CD4-positive, CD25-positive, alpha-beta regulatory T cell (primary cell): ENCODE measurements around the gene UBE2F. TPM values are rescaled to one million over a fixed set of nuclear protein-coding genes. Genes with fewer than 3 reads are reported as not detected.
A peak's percentile ranks its signal among the peaks of the same experiment; 100 is the strongest.
"Not testable (repeated sequence)": the region's sequence is repeated elsewhere in the genome, so short reads cannot be mapped to it uniquely, and the experiment has no call there.

Experiments
- ATAC-seq, 2 donors: fragments of 150-1000 bp; cut with Tn5 transposase; one replicate each; pipeline ENCODE4 v1.10.0; 2021; ENCODE audit warnings: low read depth in 2 of 2, moderate number of reproducible peaks in 2 of 2, moderate library complexity in 1 of 2
- DNase-seq, 3 donors: peaks; one replicate each; pipeline versions ENCODE4 v3.0.0 to v3.0.0-alpha.2; 2012 to 2022; ENCODE audit warnings: mixed read lengths in 1 of 3
- H3K27ac ChIP-seq: one replicate; pipeline ENCODE4 v1.7.0; 2013; ENCODE audit warnings: mild to moderate bottlenecking, low read length; ENCODE audit not compliant: insufficient read depth, poor library complexity, severe bottlenecking
- H3K27me3 ChIP-seq: one replicate; pipeline ENCODE4 v1.7.0; 2013; ENCODE audit warnings: low read length; ENCODE audit not compliant: control insufficient read depth, insufficient read depth
- H3K36me3 ChIP-seq: one replicate; pipeline ENCODE4 v1.7.0; 2013; ENCODE audit warnings: mild to moderate bottlenecking, low read length, moderate library complexity; ENCODE audit not compliant: control insufficient read depth, insufficient read depth
- H3K4me1 ChIP-seq: 2 replicates; pipeline ENCODE4 v1.7.0; 2013; ENCODE audit warnings: mild to moderate bottlenecking, low read length; ENCODE audit not compliant: insufficient read depth, control insufficient read depth, poor library complexity, severe bottlenecking
- H3K4me3 ChIP-seq: one replicate; pipeline ENCODE4 v1.7.0; 2013; ENCODE audit warnings: low read depth, mild to moderate bottlenecking, low read length, moderate library complexity
- H3K9me3 ChIP-seq, 2 experiments: 1 replicate in 1 of 2; 2 replicates in 1 of 2; pipeline ENCODE4 v1.7.0; 2013; ENCODE audit warnings: low read length in 2 of 2, mild to moderate bottlenecking in 1 of 2, moderate library complexity in 1 of 2; ENCODE audit not compliant: control insufficient read depth in 2 of 2
- H3K27ac Mint-ChIP-seq, 3 donors: one replicate each; pipeline ENCODE4 v1.8.0; 2020 to 2022; ENCODE audit warnings: mild to moderate bottlenecking in 3 of 3, mixed read lengths in 3 of 3, moderate library complexity in 2 of 3
- H3K27me3 Mint-ChIP-seq: one replicate; pipeline ENCODE4 v1.8.0; 2022; ENCODE audit warnings: mild to moderate bottlenecking, mixed read lengths
- H3K36me3 Mint-ChIP-seq: one replicate; pipeline ENCODE4 v1.8.0; 2020; ENCODE audit warnings: mixed read lengths
- H3K4me1 Mint-ChIP-seq, 4 donors: one replicate each; pipeline ENCODE4 v1.8.0; 2020 to 2022; ENCODE audit warnings: mixed read lengths in 4 of 4, mild to moderate bottlenecking in 1 of 4
- H3K4me3 Mint-ChIP-seq, 4 donors: one replicate each; pipeline ENCODE4 v1.8.0; 2020 to 2022; ENCODE audit warnings: mild to moderate bottlenecking in 4 of 4, mixed read lengths in 4 of 4, moderate library complexity in 3 of 4
- H3K9me3 Mint-ChIP-seq, 7 donors: one replicate each; pipeline ENCODE4 v1.8.0; 2020 to 2022; ENCODE audit warnings: mixed read lengths in 7 of 7, mild to moderate bottlenecking in 3 of 7, moderate library complexity in 2 of 7
- polyA plus RNA-seq, 4 donors: library from polyadenylated mRNA; unstranded; fragments of 300-500 nt; fragmentation: Illumina TruSeq; gene quantifications; one replicate each; pipeline ENCODE4 v1.2.3, GENCODE V29; 2021
- total RNA-seq: library from RNA; stranded (reverse); gene quantifications from one replicate; pipeline ENCODE4 v1.2.3, GENCODE V29; 2022

Gene UBE2F
- total and polyA plus RNA-seq, 5 donors from 2014 or later, result 44.3 to 137 (median 105) TPM

DNA sequence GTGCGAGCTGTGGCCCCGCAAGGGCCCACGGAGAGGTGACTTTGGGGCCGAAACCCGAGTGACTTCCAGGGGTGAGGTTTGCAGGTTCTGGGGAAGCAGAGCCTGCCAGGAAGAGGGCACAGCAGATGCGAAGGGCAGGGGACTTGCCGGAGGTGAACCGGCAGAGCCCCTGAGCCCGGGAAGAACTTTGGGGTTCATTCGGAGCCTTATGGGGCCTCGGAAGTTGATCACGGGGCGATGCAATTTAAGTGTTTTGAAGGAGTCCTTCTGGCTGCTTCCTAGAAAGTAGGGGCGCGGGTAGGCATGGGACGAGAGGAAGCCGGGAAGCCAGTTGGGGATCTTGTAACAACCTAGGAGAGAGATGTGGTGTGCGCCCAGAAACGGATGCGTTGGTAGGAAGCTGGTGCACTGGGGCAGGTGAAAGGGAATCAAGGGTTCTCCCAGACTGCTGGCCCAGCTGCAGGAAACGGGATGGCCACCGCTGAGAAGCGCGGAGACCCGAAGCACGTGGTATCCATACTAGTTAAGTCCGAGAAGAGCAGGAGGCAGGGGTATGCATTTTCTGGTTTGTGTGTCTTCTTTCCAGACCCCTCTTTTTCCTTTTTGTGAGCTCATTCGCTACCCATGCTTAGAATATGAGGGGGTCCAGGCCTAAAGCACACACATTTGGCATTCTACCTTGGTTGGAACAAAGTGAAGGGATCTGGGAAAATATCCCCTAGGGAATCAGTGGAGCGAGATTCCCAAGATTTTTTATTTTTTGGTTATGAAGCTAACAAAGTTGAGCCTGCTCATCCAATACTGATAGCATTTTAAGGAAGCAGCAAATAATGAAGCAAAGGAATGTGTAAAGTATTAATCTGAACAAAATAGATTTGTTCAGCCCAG, 94.7 kb downstream of the UBE2F start:
- Mint-ChIP-seq H3K27me3 (peaks cover 5% of the 10 kb centered on the region), H3K4me3 (peak overlapping the region; percentile 88 to 92 (median 89)), H3K4me1 (peaks cover 25 to 53% (median 33%) of the 10 kb centered on the region in 4 donors)

DNA sequence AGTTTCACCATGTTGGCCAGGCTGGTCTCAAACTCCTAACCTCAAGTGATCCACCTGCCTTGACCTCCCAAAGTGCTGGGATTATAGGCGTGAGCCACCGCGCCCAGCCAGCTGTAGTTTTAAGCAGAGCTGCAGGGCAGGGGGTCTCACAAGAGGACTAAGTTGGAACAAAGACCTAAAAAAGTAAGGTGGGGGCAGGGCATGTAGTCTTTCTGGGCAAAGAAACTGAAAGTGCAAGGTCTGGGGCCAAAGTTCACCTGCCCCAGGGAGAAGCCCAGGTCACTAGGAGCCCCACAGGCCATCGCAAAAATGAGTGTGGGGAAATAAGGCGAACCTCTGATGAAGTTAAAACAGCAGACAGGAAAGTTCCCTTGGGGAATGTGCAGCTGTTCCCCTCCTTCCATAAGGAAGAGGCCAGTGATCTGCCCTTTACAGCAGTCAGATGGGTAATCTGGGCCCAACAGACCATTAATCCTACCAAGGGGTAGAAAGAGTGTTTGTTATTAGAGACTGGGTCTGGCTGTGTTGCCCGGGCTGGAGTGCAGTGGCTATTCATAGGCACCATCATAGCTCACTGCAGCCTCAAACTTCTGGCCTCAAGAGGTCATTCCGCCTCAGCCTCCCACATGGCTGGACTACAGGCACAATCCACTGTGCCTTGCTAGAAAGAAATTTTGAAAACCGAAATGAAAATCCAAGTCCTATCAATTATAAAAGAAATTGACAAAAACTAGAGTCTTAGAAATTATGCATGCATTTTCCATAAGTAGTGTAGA, 96.8 kb downstream of the UBE2F start:
- DNase-seq, result no peak
- Histone ChIP-seq H3K27me3 (no peaks in the 10 kb centered on the region), H3K4me1 (peaks cover 28% of the 10 kb centered on the region), H3K27ac (no peak overlapping the region), H3K36me3 (peaks cover 30% of the 10 kb centered on the region), H3K4me3 (no peak overlapping the region), H3K9me3 (no peaks in the 10 kb centered on the region)
- Mint-ChIP-seq H3K9me3 (peaks cover 0 to 8% (median 2%) of the 10 kb centered on the region in 7 donors), H3K27me3 (no peaks in the 10 kb centered on the region), H3K36me3 (peaks cover 26% of the 10 kb centered on the region), H3K4me1 (peaks cover 38 to 60% (median 42%) of the 10 kb centered on the region in 4 donors), H3K27ac (peak overlapping the region in 2 of 3 donors; percentile 5 to 51), H3K4me3 (peak overlapping the region in 3 of 4 donors; percentile 5 to 88 (median 60))
- no peak for ATAC-seq

More for the DNA sequence above, 94.7 kb downstream of the UBE2F start:
- peaks cover 23% of the 10 kb centered on the region for H3K4me1 ChIP-seq
- peaks cover 15% of the 10 kb centered on the region for H3K36me3 ChIP-seq
- ATAC-seq, result no peak
- H3K9me3 Mint-ChIP-seq, result peaks cover 0 to 5% (median 1%) of the 10 kb centered on the region in 7 donors
- no peaks in the 10 kb centered on the region for H3K27me3 ChIP-seq
- peak overlapping the region in 2 of 3 donors; percentile 79 to 96 for H3K27ac Mint-ChIP-seq
- H3K9me3 ChIP-seq, result no peaks in the 10 kb centered on the region
- H3K27ac ChIP-seq, result peak overlapping the region; percentile 81
- peaks cover 13% of the 10 kb centered on the region for H3K36me3 Mint-ChIP-seq
- DNase-seq, result peak in 1 of 3 donors; percentile 57
- peak overlapping the region; percentile 69 for H3K4me3 ChIP-seq

DNA sequence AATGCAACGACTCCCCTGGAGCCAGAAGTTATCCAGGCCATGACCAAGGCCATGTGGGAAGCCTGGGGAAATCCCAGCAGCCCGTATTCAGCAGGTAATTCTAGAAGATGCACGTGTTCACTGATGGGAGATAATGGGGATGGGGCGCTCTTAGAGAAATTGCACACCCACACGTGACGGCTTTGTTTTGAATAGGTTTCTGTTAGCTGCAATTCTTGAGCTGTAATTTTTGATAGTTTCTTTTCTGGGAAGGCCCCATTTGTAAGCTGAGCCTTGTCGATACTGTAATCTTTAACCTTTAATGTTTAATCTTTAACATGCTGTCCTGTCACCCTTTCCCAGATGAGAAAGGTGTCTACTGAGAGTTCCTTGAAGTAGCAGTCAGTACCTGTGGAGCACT, 97.6 kb downstream of the UBE2F start:
- no peaks in the 10 kb centered on the region for H3K27me3 ChIP-seq
- no peak overlapping the region for H3K4me3 ChIP-seq
- Mint-ChIP-seq H3K4me1 (peaks cover 36 to 64% (median 47%) of the 10 kb centered on the region in 4 donors), H3K9me3 (peaks cover 0 to 8% (median 2%) of the 10 kb centered on the region in 7 donors), H3K27ac (peak overlapping the region in 2 of 3 donors; percentile 41 to 76), H3K4me3 (peak overlapping the region in 2 of 4 donors; percentile 48 to 88), H3K27me3 (no peaks in the 10 kb centered on the region), H3K36me3 (peaks cover 30% of the 10 kb centered on the region)
- H3K9me3 ChIP-seq, result no peaks in the 10 kb centered on the region
- H3K36me3 ChIP-seq, result peaks cover 30% of the 10 kb centered on the region
- H3K4me1 ChIP-seq, result peaks cover 36% of the 10 kb centered on the region
- no peak overlapping the region for H3K27ac ChIP-seq
- peak in 1 of 3 donors; percentile 21 for DNase-seq
- ATAC-seq, result no peak

DNA sequence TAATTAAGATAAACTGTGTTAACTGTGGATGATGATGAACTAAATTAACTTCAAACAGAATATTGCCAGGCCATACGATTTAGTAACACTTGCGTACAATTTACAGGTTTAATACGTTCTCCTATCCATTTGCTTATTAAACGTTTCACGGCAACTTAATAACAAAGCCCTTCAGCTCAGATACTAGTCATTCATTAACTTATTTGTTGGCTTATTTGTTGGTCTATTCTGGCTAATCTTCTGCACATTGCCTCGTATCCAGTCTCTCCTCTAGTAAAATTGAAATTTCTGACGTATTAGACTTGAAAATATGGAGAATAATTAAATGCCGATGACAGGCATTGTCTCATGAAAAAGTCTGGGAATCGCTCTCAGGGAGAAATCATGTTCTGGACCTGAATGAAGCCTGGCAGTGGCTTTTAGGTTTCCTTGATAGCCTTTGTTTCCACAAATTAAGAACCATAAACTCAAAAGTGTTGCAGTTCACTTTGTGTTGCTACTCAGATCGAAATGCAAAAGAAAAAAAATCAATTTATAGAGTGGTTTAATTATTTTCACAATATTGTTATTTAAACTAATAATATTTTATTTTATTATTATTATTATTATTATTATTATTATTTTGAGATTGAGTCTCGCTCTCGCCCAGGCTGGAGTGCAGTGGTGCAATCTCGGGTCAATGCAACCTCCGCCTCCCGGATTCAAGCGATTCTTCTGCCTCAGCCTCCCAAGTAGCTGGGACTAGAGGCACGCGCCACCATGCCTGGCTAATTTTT, 98.4 kb downstream of the UBE2F start:
- Mint-ChIP-seq H3K27ac (no peak overlapping the region), H3K4me1 (peaks cover 34 to 62% (median 48%) of the 10 kb centered on the region in 4 donors), H3K4me3 (peak overlapping the region in 1 of 4 donors; percentile 65), H3K36me3 (peaks cover 37% of the 10 kb centered on the region), H3K9me3 (peaks cover 0 to 8% (median 2%) of the 10 kb centered on the region in 7 donors), H3K27me3 (no peaks in the 10 kb centered on the region)
- no peaks in the 10 kb centered on the region for H3K9me3 ChIP-seq
- ATAC-seq (no peak), DNase-seq (no peak)
- no peaks in the 10 kb centered on the region for H3K27me3 ChIP-seq
- no peak overlapping the region for H3K4me3 ChIP-seq
- peaks cover 39% of the 10 kb centered on the region for H3K4me1 ChIP-seq
- H3K36me3 ChIP-seq, result peaks cover 30% of the 10 kb centered on the region
- H3K27ac ChIP-seq, result no peak overlapping the region

DNA sequence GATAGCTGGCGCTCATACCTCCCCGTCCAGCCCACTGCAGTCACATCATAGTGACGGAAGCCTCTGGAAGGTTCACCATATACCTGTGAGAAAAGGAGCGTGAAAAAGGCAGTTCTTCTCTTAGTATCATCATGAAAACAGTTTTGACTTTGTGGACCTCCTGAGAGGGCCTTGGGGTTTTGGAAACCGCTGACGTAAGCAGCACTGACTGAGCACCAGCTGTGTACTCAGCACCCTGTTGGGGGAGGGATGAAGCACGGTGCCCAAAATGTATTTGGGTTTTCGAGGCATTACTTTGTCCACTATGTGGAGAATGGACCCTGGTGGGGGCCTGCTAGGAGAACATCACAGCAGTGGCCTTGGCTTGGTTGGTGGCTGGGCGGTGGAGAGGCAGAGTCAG, 99.4 kb downstream of the UBE2F start:
- no peak for DNase-seq
- Histone ChIP-seq H3K36me3 (peaks cover 30% of the 10 kb centered on the region), H3K9me3 (no peaks in the 10 kb centered on the region), H3K27me3 (no peaks in the 10 kb centered on the region), H3K27ac (no peak overlapping the region), H3K4me3 (no peak overlapping the region), H3K4me1 (peaks cover 40% of the 10 kb centered on the region)
- Mint-ChIP-seq H3K36me3 (peaks cover 37% of the 10 kb centered on the region), H3K4me1 (peaks cover 33 to 65% (median 50%) of the 10 kb centered on the region in 4 donors), H3K4me3 (no peak overlapping the region), H3K27me3 (no peaks in the 10 kb centered on the region), H3K27ac (no peak overlapping the region), H3K9me3 (peaks cover 0 to 8% (median 2%) of the 10 kb centered on the region in 7 donors)
- no peak for ATAC-seq

DNA sequence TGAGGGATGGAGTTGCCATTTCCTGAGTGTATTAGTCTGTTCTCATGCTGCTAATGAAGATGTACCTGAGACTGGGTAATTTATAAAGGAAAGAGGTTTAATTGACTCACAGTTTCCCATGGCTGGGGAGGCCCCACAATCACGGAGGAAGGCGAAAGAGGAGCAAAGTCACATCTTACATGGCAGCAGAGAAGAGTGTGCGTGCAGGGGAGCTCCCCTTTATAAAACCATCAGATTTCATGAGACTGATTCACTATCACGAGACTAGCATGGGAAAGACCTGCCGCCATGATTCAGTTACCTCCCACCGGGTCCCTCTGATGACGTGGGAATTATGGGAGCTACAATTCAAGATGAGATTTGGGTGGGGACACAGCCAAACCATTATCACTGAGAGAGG, 99.9 kb downstream of the UBE2F start:
- not testable (repeated sequence) for H3K9me3 ChIP-seq, DNase-seq, H3K27me3 Mint-ChIP-seq, H3K27ac Mint-ChIP-seq, H3K27me3 ChIP-seq, H3K9me3 Mint-ChIP-seq, ATAC-seq, H3K4me3 Mint-ChIP-seq, H3K27ac ChIP-seq, H3K4me3 ChIP-seq
- peaks cover 39% of the 10 kb centered on the region for H3K36me3 Mint-ChIP-seq
- Histone ChIP-seq H3K36me3 (peaks cover 30% of the 10 kb centered on the region), H3K4me1 (peaks cover 35% of the 10 kb centered on the region)
- H3K4me1 Mint-ChIP-seq, result peaks cover 31 to 62% (median 47%) of the 10 kb centered on the region in 4 donors

DNA sequence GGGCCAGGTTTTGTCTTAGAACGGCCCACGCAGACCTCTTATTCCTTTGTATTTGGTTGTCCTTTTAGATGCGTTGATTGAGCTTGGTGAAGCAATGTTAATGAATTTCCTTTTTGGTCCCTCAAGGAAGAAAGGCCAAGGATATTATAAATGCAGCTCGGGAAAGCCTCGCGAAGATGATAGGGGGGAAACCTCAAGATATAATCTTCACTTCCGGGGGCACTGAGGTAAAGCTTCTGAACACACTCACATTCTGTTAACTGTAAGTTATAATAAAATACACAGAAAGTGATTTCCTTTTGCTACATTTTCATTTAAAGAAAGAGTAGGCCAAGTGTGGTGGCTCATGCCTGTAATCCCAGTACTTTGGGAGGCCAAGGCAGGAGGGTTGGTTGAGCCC, 101.1 kb downstream of the UBE2F start:
- Mint-ChIP-seq H3K4me1 (peaks cover 31 to 54% (median 46%) of the 10 kb centered on the region in 4 donors), H3K27ac (no peak overlapping the region), H3K4me3 (peak overlapping the region in 2 of 4 donors; percentile 31 to 43), H3K9me3 (peaks cover 0 to 12% (median 2%) of the 10 kb centered on the region in 7 donors), H3K27me3 (no peaks in the 10 kb centered on the region), H3K36me3 (peaks cover 51% of the 10 kb centered on the region)
- H3K36me3 ChIP-seq, result peaks cover 36% of the 10 kb centered on the region
- ATAC-seq, result no peak
- no peak for DNase-seq
- H3K9me3 ChIP-seq, result no peaks in the 10 kb centered on the region
- no peak overlapping the region for H3K4me3 ChIP-seq
- H3K27ac ChIP-seq, result no peak overlapping the region
- H3K27me3 ChIP-seq, result no peaks in the 10 kb centered on the region
- peaks cover 25% of the 10 kb centered on the region for H3K4me1 ChIP-seq
